CD4-positive, alpha-beta memory T cell (primary cell): Measurements from ENCODE around the gene FLT1. TPM values are rescaled to one million over a fixed set of nuclear protein-coding genes. Genes with fewer than 3 reads are reported as not detected.
A peak's percentile ranks its signal among the peaks of the same experiment; 100 is the strongest.

Experiments
- CTCF ChIA-PET: fragments of 350-600 bp; sonication (Branson Sonifier 250); formaldehyde crosslinking; loops from one replicate; lab custom pipeline; 2021; ENCODE audit warnings: inconsistent platforms; ENCODE audit not compliant: partially characterized antibody; lab: Charles Lee
- POLR2A ChIA-PET: fragments of 350-600 bp; sonication (Branson Sonifier 250); formaldehyde crosslinking; loops from one replicate; lab custom pipeline; 2021; ENCODE audit not compliant: partially characterized antibody; lab: Charles Lee
- DNase-seq, 5 donors: peaks; one replicate each; pipeline versions ENCODE4 v3.0.0 to v3.0.0-alpha.2; 2020 to 2022; ENCODE audit warnings: mixed read lengths in 1 of 5
- H3K27ac ChIP-seq: one replicate; pipeline ENCODE4 v1.7.0; 2013; ENCODE audit warnings: low read depth, low read length
- H3K27me3 ChIP-seq: 2 replicates; pipeline ENCODE4 v1.7.0; 2013; ENCODE audit warnings: mild to moderate bottlenecking, low read length, moderate library complexity; ENCODE audit not compliant: insufficient read depth
- H3K36me3 ChIP-seq: 2 replicates; pipeline ENCODE4 v1.7.0; 2013; ENCODE audit warnings: mild to moderate bottlenecking, low read length, moderate library complexity; ENCODE audit not compliant: insufficient read depth
- H3K4me1 ChIP-seq: 2 replicates; pipeline ENCODE4 v1.7.0; 2013; ENCODE audit warnings: mild to moderate bottlenecking, low read length, moderate library complexity; ENCODE audit not compliant: insufficient read depth
- H3K4me3 ChIP-seq, 2 donors: one replicate each; pipeline ENCODE4 v1.7.0; 2013; ENCODE audit warnings: low read length in 2 of 2, mild to moderate bottlenecking in 1 of 2
- H3K9me3 ChIP-seq, 2 donors: one replicate each; pipeline ENCODE4 v1.7.0; 2013; ENCODE audit warnings: low read length in 2 of 2, control low read depth in 1 of 2; ENCODE audit not compliant: control insufficient read depth in 1 of 2
- H3K27ac Mint-ChIP-seq, 7 donors: one replicate each; pipeline ENCODE4 v1.8.0; 2020 to 2021; ENCODE audit warnings: mixed read lengths in 7 of 7, mild to moderate bottlenecking in 6 of 7, inconsistent platforms in 3 of 7, moderate library complexity in 3 of 7
- H3K27me3 Mint-ChIP-seq, 2 donors: one replicate each; pipeline ENCODE4 v1.8.0; 2020 to 2021; ENCODE audit warnings: mixed read lengths in 2 of 2
- H3K36me3 Mint-ChIP-seq, 2 donors: one replicate each; pipeline ENCODE4 v1.8.0; 2020 to 2021; ENCODE audit warnings: mixed read lengths in 2 of 2, inconsistent platforms in 1 of 2, mild to moderate bottlenecking in 1 of 2
- H3K4me1 Mint-ChIP-seq, 4 donors: one replicate each; pipeline ENCODE4 v1.8.0; 2020 to 2021; ENCODE audit warnings: mixed read lengths in 4 of 4, mild to moderate bottlenecking in 1 of 4
- H3K4me3 Mint-ChIP-seq, 8 donors: one replicate each; pipeline ENCODE4 v1.8.0; 2020 to 2021; ENCODE audit warnings: mixed read lengths in 8 of 8, mild to moderate bottlenecking in 7 of 8, moderate library complexity in 6 of 8, inconsistent platforms in 3 of 8
- H3K9me3 Mint-ChIP-seq, 8 donors: one replicate each; pipeline ENCODE4 v1.8.0; 2020 to 2021; ENCODE audit warnings: mixed read lengths in 8 of 8, mild to moderate bottlenecking in 5 of 8, inconsistent platforms in 3 of 8, moderate library complexity in 1 of 8
- intact Hi-C: fragments of 100-400 bp; cut with micrococcal nuclease; formaldehyde crosslinking; loops from one replicate; pipeline ENCODE4 v1.15.1; 2023
- polyA plus RNA-seq, 2 donors: library from polyadenylated mRNA; unstranded; fragments of 300-500 nt; fragmentation: Illumina TruSeq; gene quantifications; one replicate each; pipeline ENCODE4 v1.2.3, GENCODE V29; 2021
- total RNA-seq, 2 experiments: library from RNA; stranded (reverse); gene quantifications; one replicate each; pipeline ENCODE4 v1.2.3, GENCODE V29; 2021

The FLT1 gene
- total and polyA plus RNA-seq, 4 experiments from 2014 or later, result 0.15 to 0.26 (median 0.25) TPM; not detected in 1

GRCh38 chr13:28271056-28271840, 223.7 kb downstream of the FLT1 start:
- Mint-ChIP-seq H3K4me3 (no peak overlapping the region), H3K27me3 (no peaks in the 10 kb centered on the region), H3K27ac (no peak overlapping the region), H3K9me3 (no peaks in the 10 kb centered on the region), H3K36me3 (peaks cover 59 to 65% of the 10 kb centered on the region in 2 donors), H3K4me1 (peaks cover 5 to 13% (median 8%) of the 10 kb centered on the region in 4 donors)
- no peak for DNase-seq
- ChIA-PET CTCF (no interaction called here), POLR2A (interaction anchor here (0.8 kb wide), 1 partner anchor 32 kb away, joined by 3 read pairs; no protein-coding TSS in a partner anchor)
- no peaks in the 10 kb centered on the region for H3K27me3 ChIP-seq
- H3K4me3 ChIP-seq, result no peak overlapping the region
- peaks cover 17% of the 10 kb centered on the region for H3K36me3 ChIP-seq
- H3K4me1 ChIP-seq, result no peaks in the 10 kb centered on the region
- no peaks in the 10 kb centered on the region for H3K9me3 ChIP-seq
- intact Hi-C loops, result loop anchor here (5.0 kb wide), 1 partner anchor 134 kb away; the partner anchor contains the start of gene PAN3
- no peak overlapping the region for H3K27ac ChIP-seq

GRCh38 chr13:28268800-28269223, 226.1 kb downstream of the FLT1 start:
- Mint-ChIP-seq H3K9me3 (no peaks in the 10 kb centered on the region), H3K27me3 (no peaks in the 10 kb centered on the region), H3K4me3 (no peak overlapping the region), H3K27ac (peak overlapping the region in 2 of 7 donors; percentile 23 to 57), H3K4me1 (peaks cover 5 to 8% (median 7%) of the 10 kb centered on the region in 4 donors), H3K36me3 (peaks cover 52 to 55% of the 10 kb centered on the region in 2 donors)
- ChIA-PET POLR2A (no interaction called here), CTCF (no interaction called here)
- Histone ChIP-seq H3K27me3 (no peaks in the 10 kb centered on the region), H3K36me3 (peaks cover 13% of the 10 kb centered on the region), H3K4me3 (no peak overlapping the region), H3K4me1 (no peaks in the 10 kb centered on the region), H3K27ac (no peak overlapping the region), H3K9me3 (no peaks in the 10 kb centered on the region)
- peak in 4 of 5 donors; percentile 1 to 18 (median 10) for DNase-seq
- intact Hi-C loops, result no loop called here

GRCh38 chr13:28267497-28267896, 227.4 kb downstream of the FLT1 start:
- no peaks in the 10 kb centered on the region for H3K4me1 ChIP-seq
- peak overlapping the region in 2 of 7 donors; percentile 30 to 82 for H3K27ac Mint-ChIP-seq
- H3K27me3 Mint-ChIP-seq, result no peaks in the 10 kb centered on the region
- no peaks in the 10 kb centered on the region for H3K27me3 ChIP-seq
- H3K27ac ChIP-seq, result no peak overlapping the region
- no peak for DNase-seq
- H3K4me3 ChIP-seq, result no peak overlapping the region
- intact Hi-C loops, result no loop called here
- H3K36me3 Mint-ChIP-seq, result peaks cover 51 to 61% of the 10 kb centered on the region in 2 donors
- H3K9me3 ChIP-seq, result no peaks in the 10 kb centered on the region
- H3K36me3 ChIP-seq, result peaks cover 8% of the 10 kb centered on the region
- H3K4me1 Mint-ChIP-seq, result peaks cover 5 to 10% (median 8%) of the 10 kb centered on the region in 4 donors
- CTCF ChIA-PET, result no interaction called here
- POLR2A ChIA-PET, result no interaction called here
- no peak overlapping the region for H3K4me3 Mint-ChIP-seq
- H3K9me3 Mint-ChIP-seq, result no peaks in the 10 kb centered on the region

GRCh38 chr13:28258417-28258816, 236.5 kb downstream of the FLT1 start:
- Histone ChIP-seq H3K4me1 (no peaks in the 10 kb centered on the region), H3K27me3 (no peaks in the 10 kb centered on the region), H3K4me3 (no peak overlapping the region), H3K36me3 (peaks cover 30% of the 10 kb centered on the region), H3K9me3 (no peaks in the 10 kb centered on the region), H3K27ac (no peak overlapping the region)
- intact Hi-C loops, result no loop called here
- Mint-ChIP-seq H3K27ac (no peak overlapping the region), H3K36me3 (peaks cover 39 to 48% of the 10 kb centered on the region in 2 donors), H3K27me3 (no peaks in the 10 kb centered on the region), H3K9me3 (peaks cover 0 to 1% (median 0%) of the 10 kb centered on the region in 8 donors), H3K4me1 (peaks cover 10 to 20% (median 14%) of the 10 kb centered on the region in 4 donors), H3K4me3 (no peak overlapping the region)
- DNase-seq, result no peak
- ChIA-PET POLR2A (no interaction called here), CTCF (no interaction called here)

- intact Hi-C loops, result no loop called here
- Histone ChIP-seq H3K4me1 (no peaks in the 10 kb centered on the region), H3K27me3 (no peaks in the 10 kb centered on the region), H3K4me3 (no peak overlapping the region), H3K9me3 (no peaks in the 10 kb centered on the region), H3K36me3 (peaks cover 30% of the 10 kb centered on the region), H3K27ac (no peak overlapping the region)
- H3K4me1 Mint-ChIP-seq, result peaks cover 10 to 22% (median 16%) of the 10 kb centered on the region in 4 donors
- H3K36me3 Mint-ChIP-seq, result peaks cover 30 to 46% of the 10 kb centered on the region in 2 donors
- ChIA-PET CTCF (no interaction called here), POLR2A (no interaction called here)
- H3K4me3 Mint-ChIP-seq, result no peak overlapping the region
- no peak for DNase-seq
- no peaks in the 10 kb centered on the region for H3K27me3 Mint-ChIP-seq
- no peak overlapping the region for H3K27ac Mint-ChIP-seq
- H3K9me3 Mint-ChIP-seq, result peaks cover 0 to 1% (median 0%) of the 10 kb centered on the region in 8 donors
Observed at GRCh38 chr13:28257305-28257704, 237.6 kb downstream of the FLT1 start.

DNA sequence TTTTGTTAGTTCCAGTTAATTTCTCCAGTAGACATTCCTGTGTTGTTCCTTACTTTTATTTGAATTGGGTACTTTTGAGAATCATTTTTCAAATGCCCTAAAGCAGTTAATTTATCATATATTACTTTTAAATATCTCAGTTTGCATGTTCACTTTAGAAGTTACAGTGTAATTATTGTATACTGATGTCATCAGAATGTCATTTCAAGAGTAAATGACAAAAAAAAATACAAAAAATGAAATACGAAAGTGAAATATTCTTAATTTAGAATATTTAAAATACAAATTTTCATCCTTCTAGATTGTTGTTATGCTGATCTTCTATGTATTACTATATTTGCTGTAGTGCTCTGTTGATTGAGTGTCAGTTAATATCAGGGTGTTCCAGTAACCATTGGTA, 242.4 kb downstream of the FLT1 start:
- Mint-ChIP-seq H3K27me3 (no peaks in the 10 kb centered on the region), H3K4me3 (no peak overlapping the region), H3K9me3 (peaks cover 0 to 1% (median 0%) of the 10 kb centered on the region in 8 donors), H3K27ac (no peak overlapping the region), H3K4me1 (peaks cover 34 to 48% (median 39%) of the 10 kb centered on the region in 4 donors), H3K36me3 (peaks cover 47 to 51% of the 10 kb centered on the region in 2 donors)
- Histone ChIP-seq H3K36me3 (peaks cover 15% of the 10 kb centered on the region), H3K27ac (no peak overlapping the region), H3K4me3 (no peak overlapping the region), H3K4me1 (peaks cover 15% of the 10 kb centered on the region), H3K27me3 (no peaks in the 10 kb centered on the region), H3K9me3 (no peaks in the 10 kb centered on the region)
- ChIA-PET CTCF (no interaction called here), POLR2A (no interaction called here)
- intact Hi-C loops, result no loop called here
- DNase-seq, result no peak

- intact Hi-C loops, result no loop called here
- Histone ChIP-seq H3K36me3 (peaks cover 6% of the 10 kb centered on the region), H3K9me3 (no peaks in the 10 kb centered on the region), H3K27ac (no peak overlapping the region), H3K4me1 (peaks cover 18% of the 10 kb centered on the region), H3K27me3 (no peaks in the 10 kb centered on the region), H3K4me3 (no peak overlapping the region)
- CTCF ChIA-PET, result no interaction called here
- H3K4me1 Mint-ChIP-seq, result peaks cover 39 to 52% (median 46%) of the 10 kb centered on the region in 4 donors
- POLR2A ChIA-PET, result no interaction called here
- H3K27ac Mint-ChIP-seq, result peak overlapping the region in 1 of 7 donors; percentile 1
- peak overlapping the region in 2 of 8 donors; percentile 45 to 58 for H3K4me3 Mint-ChIP-seq
- DNase-seq, result no peak
- H3K27me3 Mint-ChIP-seq, result no peaks in the 10 kb centered on the region
- H3K36me3 Mint-ChIP-seq, result peaks cover 50 to 53% of the 10 kb centered on the region in 2 donors
- peaks cover 0 to 5% (median 0%) of the 10 kb centered on the region in 8 donors for H3K9me3 Mint-ChIP-seq
Observed at GRCh38 chr13:28251466-28251865, 243.5 kb downstream of the FLT1 start.
